Mononuclear cell (primary cell): Measurements from ENCODE around the gene GCN1. TPM values are rescaled to one million over a fixed set of nuclear protein-coding genes. Genes with fewer than 3 reads are reported as not detected.

Source experiments
- H3K27me3 ChIP-seq: 2 replicates; pipeline ENCODE4 v1.6.0; 2011; ENCODE audit warnings: low read length, control low read depth; ENCODE audit not compliant: insufficient read depth
- H3K4me1 ChIP-seq: 2 replicates; pipeline ENCODE4 v1.5.1; 2011; ENCODE audit warnings: mild to moderate bottlenecking, low read length, control low read depth; ENCODE audit not compliant: insufficient read depth
- H3K4me3 ChIP-seq: 2 replicates; pipeline ENCODE4 v1.5.1; 2011; ENCODE audit warnings: mild to moderate bottlenecking, low read length, moderate library complexity
- H3K9me3 ChIP-seq: 2 replicates; pipeline ENCODE4 v1.5.1; 2011; ENCODE audit warnings: low read depth, mild to moderate bottlenecking, control low read depth, low read length
- total RNA-seq: library from RNA; depleted of rRNA; stranded (reverse); fragments of >200 nt; gene quantifications from one replicate; pipeline ENCODE4 v1.2.3, GENCODE V29; 2012

GCN1 gene
- total RNA-seq, 1 donor = 159 TPM

DNA sequence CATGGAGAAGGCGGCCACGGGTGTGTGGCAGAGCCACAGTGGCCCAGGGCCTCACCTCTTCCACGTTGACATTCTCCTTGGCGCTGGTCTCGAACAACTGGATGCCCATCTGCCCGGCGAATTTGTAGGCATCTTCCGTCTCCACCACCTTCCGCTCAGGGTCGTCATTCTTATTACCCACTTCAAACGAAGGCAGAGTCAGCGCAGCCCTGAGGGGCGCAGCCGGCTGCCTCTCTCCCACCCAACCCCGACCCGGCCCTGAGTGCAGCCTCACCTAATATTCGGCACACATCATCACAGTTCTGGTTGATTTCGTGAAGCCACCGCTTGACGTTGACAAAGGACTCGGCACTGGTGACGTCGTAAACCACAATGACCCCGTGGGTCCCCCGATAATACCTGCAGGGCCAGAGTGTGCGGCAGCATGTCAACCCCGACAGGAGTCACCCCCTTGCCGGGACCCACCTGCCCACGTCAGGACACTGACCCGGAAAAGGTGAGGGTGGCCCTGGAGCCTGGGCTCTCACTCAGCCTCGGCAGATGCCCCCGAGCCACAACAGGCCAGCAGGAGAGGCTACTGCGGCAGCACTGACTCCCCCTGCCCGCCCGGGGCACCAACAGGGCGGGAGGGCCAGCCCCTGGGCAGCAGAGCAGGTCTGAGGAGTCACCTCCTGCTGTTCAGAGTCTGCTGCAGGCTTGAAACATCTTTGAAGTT is 95.6 kb downstream of the GCN1 start:
- Histone ChIP-seq H3K4me1 (peaks cover 18% of the 10 kb centered on the region), H3K9me3 (no peaks in the 10 kb centered on the region), H3K27me3 (no peaks in the 10 kb centered on the region), H3K4me3 (no peak overlapping the region)

DNA sequence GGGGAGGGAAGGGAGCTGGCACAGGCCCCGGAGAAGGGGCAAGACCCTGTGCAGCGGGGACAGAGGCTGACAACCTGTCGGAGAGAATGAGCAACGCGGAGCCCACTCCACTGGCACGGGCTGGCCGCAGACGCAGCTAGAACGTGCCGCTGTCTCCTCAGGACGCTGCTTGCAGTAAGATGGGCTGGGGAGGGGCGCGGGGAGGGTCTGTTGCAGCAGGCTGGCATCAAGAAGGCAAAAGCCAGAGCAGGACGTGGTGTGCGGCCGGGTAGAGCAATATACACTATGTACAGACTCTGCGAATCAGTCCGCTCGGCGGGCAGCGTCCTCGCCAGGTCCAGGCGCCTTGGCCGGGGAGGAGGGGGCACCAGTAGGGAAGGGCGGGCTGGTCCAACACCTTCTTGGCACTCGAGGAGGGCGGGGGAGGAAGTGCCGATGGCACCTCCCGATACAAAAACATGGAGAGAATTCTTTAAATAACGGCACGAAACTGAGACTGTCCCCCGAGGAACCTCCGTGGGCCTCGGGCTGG is 97.8 kb downstream of the GCN1 start:
- no peaks in the 10 kb centered on the region for H3K9me3 ChIP-seq
- no peak overlapping the region for H3K4me3 ChIP-seq
- H3K27me3 ChIP-seq = no peaks in the 10 kb centered on the region
- H3K4me1 ChIP-seq = peaks cover 4% of the 10 kb centered on the region

DNA sequence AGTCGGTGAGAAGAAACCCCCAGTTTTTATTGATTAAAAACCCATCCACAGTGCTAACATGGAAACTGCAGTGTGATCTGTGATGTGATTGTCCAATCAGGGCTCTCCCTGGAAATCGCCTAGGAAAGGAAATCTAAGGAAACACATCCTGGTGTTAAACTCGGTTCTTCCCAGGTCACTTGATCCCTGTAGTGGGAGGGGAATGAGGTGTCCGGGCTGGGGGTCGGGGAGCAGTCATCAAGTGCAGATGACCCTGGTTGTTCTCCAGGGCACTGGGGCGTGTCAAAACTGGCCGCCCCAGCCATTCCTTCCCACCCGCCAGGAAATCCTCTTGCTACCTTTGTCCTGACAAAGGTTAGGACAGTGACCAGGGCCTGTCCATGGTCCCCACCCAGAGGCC is 98.8 kb downstream of the GCN1 start:
- H3K9me3 ChIP-seq = no peaks in the 10 kb centered on the region
- no peaks in the 10 kb centered on the region for H3K27me3 ChIP-seq
- no peak overlapping the region for H3K4me3 ChIP-seq
- no peaks in the 10 kb centered on the region for H3K4me1 ChIP-seq

DNA sequence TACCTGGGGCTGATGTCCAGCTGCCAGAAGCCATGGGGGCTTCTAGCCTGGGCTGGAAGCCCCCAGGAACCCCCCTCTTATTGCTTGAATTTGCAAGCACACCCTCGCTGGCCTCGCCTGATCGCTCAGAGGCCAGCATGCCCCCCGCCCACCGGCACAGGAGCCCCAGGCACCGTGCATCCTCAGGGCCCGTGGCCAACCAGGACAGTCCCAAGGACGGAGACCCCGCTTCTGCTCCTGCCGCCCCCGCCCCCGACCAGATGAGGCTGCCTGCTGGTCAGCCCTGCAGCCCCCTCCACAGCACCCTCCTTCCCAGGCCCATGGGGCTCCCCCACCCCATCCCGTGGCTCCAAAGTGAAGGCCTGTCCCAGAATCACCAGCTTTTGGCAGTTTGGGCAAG is 99.2 kb downstream of the GCN1 start:
- no peaks in the 10 kb centered on the region for H3K9me3 ChIP-seq
- H3K27me3 ChIP-seq = no peaks in the 10 kb centered on the region
- no peak overlapping the region for H3K4me3 ChIP-seq

DNA sequence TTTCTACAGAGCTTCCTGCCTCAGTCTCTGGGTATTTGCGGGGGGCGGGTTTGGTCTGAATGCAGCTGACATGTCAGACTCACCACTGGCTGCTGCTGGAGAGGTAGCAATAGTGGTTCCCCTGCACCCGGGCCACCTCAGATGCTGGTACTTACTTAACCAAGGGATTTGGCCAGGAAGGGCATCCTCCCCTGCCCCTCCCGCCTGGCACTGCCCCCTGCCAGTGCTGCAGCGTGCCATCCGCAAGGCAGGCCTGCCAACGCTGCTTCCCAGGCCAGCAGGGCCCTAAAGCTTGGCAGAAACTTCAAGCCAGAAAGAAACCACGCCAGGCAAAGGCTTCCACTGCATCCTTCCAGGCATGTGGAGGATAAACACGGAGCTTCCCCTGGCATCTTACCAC is 100.0 kb downstream of the GCN1 start:
- Histone ChIP-seq H3K4me1 (no peaks in the 10 kb centered on the region), H3K4me3 (no peak overlapping the region), H3K9me3 (no peaks in the 10 kb centered on the region), H3K27me3 (no peaks in the 10 kb centered on the region)

More for the DNA sequence above, 99.2 kb downstream of the GCN1 start:
- no peaks in the 10 kb centered on the region for H3K4me1 ChIP-seq

DNA sequence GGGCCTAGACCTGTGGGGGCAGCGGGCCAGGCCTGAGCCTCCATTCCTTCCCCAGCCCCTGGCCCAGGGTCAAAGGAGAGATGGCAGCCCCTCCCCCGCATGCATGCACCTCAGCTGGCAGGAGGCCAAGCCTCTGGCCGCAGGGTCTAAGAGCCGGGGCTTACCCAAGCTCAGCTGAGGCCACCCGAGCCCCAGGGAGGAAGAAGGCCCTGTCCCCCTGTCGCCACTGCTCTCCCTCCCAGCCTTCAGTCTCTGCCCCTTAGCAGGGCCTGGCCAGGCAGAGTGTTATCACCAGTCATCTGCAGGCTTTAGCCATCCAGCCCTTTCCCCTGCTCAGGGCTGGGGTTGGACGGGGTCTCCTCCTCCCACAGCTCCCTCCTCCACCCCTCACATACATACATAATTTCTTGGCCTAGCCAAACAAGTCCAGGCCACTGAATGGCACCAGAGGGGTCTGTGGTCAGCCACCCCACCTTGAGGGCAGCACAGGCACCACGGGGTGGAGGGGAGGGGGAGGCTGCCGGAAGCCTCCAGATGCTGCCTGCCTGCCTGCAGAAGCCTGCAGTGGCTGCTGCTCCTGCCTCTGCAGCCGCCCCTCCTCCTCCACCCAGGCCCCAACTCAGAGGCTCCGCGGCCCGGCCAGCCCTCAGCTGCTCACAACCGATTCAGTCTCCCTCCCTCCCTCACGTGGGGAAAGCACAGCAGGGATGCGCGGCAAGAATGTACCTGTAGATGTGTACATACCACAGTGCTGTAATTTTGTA is 100.7 kb downstream of the GCN1 start:
- Histone ChIP-seq H3K4me3 (no peak overlapping the region), H3K27me3 (no peaks in the 10 kb centered on the region), H3K4me1 (no peaks in the 10 kb centered on the region), H3K9me3 (no peaks in the 10 kb centered on the region)

DNA sequence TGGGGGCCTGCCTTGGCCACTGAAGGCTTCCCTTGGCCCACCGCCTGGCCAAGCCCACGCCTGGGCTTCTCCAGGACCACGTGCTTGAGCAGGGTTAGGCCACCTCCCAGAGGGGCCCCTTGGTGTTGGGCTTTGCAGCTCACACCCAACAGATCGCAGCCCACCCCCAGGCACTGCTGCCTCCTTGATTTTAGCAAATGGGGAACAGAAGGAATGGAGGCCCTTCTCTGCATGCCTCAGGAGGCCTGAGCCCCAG is 101.3 kb downstream of the GCN1 start:
- Histone ChIP-seq H3K4me1 (no peaks in the 10 kb centered on the region), H3K9me3 (no peaks in the 10 kb centered on the region), H3K27me3 (no peaks in the 10 kb centered on the region), H3K4me3 (no peak overlapping the region)

DNA sequence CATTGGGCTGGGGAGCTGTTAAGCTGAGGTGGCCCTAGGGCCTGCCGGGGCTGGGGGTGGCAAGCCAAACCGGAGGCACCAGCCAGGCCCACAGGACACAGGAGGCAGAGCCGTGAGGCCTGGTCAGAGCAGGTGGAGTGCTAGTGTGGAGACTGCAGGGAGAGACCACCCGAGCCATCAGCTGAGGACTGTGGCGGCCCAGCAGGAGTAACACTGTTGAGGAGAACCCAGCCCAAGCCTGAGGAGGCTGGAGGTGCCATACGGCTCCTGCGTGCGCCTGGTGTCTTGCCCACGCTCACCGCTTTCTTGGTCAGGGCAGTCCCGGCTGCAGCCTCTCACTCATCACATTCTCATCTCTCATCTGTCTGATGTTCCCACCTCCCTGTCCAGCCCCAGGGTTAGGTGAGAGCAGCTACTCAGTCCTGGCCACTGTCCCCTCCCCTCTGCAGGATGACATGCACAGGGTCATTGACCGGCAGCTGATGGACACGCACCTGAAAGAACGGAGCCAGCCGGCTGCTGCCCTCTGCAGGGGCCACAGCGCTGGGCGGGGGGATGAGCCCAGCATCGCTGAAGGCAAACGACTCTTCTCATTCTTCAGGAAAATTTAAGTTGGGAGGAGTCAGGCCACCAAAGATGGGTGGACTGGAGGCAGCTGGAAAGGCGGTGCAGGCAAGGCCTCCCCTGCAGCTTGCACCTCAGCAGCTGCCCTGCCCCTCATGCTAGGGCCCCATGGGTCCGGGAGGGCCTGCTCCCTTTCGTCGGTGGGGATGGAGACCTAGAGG is 101.8 kb downstream of the GCN1 start:
- Histone ChIP-seq H3K4me3 (no peak overlapping the region), H3K4me1 (peaks cover 3% of the 10 kb centered on the region), H3K27me3 (no peaks in the 10 kb centered on the region), H3K9me3 (no peaks in the 10 kb centered on the region)

DNA sequence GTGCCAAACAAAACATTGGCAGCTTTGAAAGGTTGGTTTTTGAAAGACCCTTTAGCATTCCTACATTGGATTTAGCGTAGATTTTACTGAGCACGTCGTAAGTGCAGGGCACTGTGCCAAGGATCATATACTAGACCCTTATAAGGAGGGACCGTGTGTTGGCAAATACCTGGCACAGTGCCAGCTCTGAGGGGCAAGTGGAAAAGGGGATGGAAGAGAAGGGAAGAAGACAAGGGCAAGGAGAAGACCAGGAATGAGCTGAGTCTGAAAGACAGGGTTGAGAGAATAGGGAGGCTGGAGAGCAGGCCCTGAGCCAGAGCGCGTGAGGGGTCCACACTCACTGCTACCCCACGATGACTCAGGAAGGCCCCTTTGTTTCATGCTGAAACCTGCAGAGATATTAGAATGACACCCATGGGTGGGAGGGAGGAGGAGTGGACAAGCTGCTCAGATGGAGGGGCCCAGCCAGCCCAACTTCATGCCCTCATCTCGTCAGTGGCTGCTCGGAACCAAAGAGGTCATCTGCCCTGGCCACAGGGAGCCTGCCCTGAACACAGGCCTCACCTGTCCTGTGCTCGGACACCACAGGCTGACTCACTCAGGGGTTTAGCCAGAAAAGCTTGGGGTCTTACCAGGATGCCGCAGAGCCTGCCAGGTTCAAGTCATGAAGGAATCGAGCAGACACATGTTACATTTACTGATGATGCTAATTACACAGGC is 103.0 kb downstream of the GCN1 start:
- no peaks in the 10 kb centered on the region for H3K27me3 ChIP-seq
- no peak overlapping the region for H3K4me3 ChIP-seq
- H3K4me1 ChIP-seq = peaks cover 13% of the 10 kb centered on the region
- H3K9me3 ChIP-seq = no peaks in the 10 kb centered on the region

DNA sequence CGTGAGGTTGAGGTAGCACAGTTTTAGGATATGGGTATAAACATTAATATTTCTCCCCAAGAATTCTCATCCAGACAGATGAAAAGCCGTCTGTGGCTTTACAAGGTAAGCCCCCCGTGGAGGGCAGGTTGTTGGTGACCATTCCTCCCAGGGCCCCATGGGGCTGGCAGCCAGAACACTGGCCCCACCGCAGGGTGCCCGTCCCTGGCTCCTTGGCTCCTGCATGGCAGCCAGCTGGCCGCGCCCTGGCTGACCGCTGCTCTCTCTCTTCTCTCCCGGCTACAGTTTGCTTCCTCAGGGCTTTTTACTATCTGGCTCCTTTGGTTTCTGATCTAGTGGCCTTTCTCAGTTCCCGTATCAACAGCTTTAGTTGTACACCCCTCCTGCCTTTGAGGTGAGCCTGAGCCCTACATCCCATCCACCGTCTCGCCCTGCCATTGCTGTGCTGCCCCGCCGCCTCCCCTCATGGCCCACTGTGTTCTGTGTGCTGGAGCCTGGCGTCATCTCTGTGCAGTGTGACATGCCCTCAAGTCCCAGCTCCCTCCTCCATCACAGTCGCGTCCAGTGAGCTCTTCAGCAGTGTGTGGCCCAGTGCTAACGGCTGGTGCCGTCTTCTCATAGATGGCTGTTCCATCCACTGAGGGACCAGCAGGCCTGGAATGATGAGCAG is 103.8 kb downstream of the GCN1 start:
- Histone ChIP-seq H3K27me3 (no peaks in the 10 kb centered on the region), H3K9me3 (no peaks in the 10 kb centered on the region), H3K4me1 (peaks cover 13% of the 10 kb centered on the region), H3K4me3 (no peak overlapping the region)

DNA sequence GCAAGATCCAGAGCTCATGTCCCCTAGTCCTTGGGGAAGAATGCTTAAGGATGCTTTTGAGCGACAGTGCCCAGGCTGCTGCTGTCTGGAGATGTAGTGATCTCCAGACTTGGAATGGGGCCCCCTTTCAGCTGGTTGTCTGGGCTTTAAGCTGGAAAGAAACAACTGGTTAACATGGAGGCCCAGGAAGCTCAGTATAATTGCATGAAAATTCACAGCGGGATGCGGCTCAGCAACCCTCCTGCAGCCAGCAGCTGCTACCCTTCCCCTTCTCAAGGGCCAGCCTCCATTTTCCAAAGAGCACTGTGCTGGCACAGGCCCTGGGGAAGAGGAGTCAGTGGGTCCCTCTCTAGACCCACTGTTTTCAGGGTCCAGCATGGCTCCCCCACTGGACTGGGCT is 104.3 kb downstream of the GCN1 start:
- peaks cover 13% of the 10 kb centered on the region for H3K4me1 ChIP-seq

DNA sequence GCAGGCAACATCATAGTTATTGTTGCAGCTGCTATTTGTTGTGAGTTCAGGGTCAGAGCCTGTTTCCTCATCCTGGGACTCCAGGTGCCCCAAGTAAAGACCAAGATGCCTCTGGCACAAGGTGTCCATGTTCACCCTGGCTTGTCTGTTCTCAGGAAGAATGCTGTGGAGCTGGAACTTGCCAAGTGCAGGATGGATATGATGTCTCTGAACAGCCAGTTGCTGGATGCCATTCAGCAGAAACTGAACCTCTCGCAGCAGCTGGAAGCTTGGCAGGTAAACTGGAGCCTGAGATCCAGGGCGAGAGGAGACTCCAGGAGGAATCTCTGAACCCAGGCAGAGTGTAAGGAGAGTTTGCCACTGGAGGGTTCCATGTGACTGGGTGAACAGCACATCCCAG is 104.7 kb downstream of the GCN1 start:
- Histone ChIP-seq H3K9me3 (no peaks in the 10 kb centered on the region), H3K4me3 (no peak overlapping the region), H3K27me3 (no peaks in the 10 kb centered on the region), H3K4me1 (peaks cover 13% of the 10 kb centered on the region)

More for the DNA sequence above, 104.3 kb downstream of the GCN1 start:
- no peak overlapping the region for H3K4me3 ChIP-seq
- H3K27me3 ChIP-seq = no peaks in the 10 kb centered on the region
- H3K9me3 ChIP-seq = no peaks in the 10 kb centered on the region

DNA sequence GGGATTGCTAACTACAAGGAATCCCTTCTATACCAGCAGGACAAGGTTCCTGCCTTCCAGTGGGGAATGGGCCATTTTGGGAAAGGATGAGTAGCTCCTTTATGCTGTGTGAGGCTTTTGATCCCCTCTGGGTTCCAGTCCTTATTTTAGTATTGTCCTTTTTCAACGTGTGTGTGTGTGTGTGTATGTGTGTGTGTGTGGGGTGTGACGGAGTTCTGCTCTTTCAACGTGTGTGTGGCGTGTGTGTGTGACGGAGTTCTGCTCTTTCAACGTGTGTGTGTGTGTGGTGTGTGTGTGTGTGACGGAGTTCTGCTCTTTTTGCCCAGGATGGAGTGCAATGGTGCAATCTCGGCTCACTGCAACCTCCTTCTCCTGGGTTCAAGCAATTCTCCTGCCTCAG is 105.4 kb downstream of the GCN1 start:
- H3K4me3 ChIP-seq = no peak overlapping the region
- H3K9me3 ChIP-seq = no peaks in the 10 kb centered on the region
- peaks cover 13% of the 10 kb centered on the region for H3K4me1 ChIP-seq
- H3K27me3 ChIP-seq = no peaks in the 10 kb centered on the region

DNA sequence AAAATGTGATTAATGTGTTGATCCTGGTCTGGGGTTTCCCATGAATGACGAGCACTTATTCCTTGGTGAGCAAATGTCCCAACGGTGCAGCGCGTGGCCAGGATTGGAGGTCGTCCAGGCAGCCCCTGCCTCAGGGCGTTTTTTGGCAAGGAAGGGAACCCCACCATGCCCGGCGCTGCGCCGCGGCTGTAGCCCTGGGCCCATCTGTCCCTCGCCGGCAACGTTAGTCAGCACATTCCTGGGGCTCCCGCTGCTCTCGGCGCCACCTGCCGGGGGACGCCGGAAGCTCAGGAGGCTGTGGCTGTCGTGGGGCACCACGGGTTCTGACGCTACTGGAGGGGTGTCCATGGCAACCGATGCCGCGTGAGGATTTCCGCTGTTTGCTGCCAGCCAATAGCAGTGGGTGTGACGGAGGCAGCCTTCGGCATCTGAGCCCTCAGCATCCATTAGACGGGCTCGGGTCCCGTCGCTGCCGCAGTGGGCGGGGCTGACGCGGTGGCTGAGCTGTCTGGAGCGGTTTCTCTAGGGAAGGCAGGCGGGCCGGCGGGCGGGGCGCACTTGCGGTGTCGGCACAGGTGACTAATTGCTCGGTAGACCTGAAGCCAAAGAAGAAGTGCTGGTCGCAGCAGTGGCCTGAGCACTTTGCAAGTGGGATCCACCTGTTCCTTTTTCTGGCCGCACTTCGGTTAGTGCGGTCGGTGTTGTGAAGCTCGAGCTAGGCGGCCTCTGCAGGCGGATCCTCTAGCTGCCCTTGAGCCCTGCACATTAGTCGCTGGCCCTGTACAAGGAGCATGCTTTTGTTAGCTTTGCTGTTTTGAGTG is 107.5 kb downstream of the GCN1 start:
- Histone ChIP-seq H3K4me1 (peaks cover 13% of the 10 kb centered on the region), H3K27me3 (no peaks in the 10 kb centered on the region), H3K9me3 (no peaks in the 10 kb centered on the region), H3K4me3 (peak overlapping the region; percentile 2)
